Activated B cell treated with CpG ODN at 0.5 μM for 24 hours (primary cell): Measurements from ENCODE around the gene FKBP8. TPM values are rescaled to one million over a fixed set of nuclear protein-coding genes. Genes with fewer than 3 reads are reported as not detected.

Experiments used
- ATAC-seq: fragments of 200-7000 bp; cut with Tn5 transposase; one replicate; pipeline ENCODE4 v1.10.0; 2021; ENCODE audit warnings: low read depth, mild to moderate bottlenecking, moderate library complexity
- CTCF ChIA-PET: fragments of 350-600 bp; sonication (Branson Sonifier 250); formaldehyde crosslinking; loops from one replicate; lab custom pipeline; 2021; ENCODE audit warnings: antibody characterized with exemption; lab: Charles Lee
- POLR2A ChIA-PET: fragments of 350-600 bp; sonication (Branson Sonifier 250); formaldehyde crosslinking; loops from one replicate; lab custom pipeline; 2021; ENCODE audit warnings: antibody characterized with exemption; lab: Charles Lee
- DNase-seq: peaks from one replicate; pipeline ENCODE4 v3.0.0; 2022
- H3K27ac Mint-ChIP-seq: one replicate; pipeline ENCODE4 v1.8.0; 2020; ENCODE audit warnings: mixed read lengths
- H3K27me3 Mint-ChIP-seq: one replicate; pipeline ENCODE4 v1.8.0; 2021; ENCODE audit warnings: mixed read lengths
- H3K36me3 Mint-ChIP-seq: one replicate; pipeline ENCODE4 v1.8.0; 2021; ENCODE audit warnings: low read depth, mixed read lengths
- H3K4me1 Mint-ChIP-seq: one replicate; pipeline ENCODE4 v1.8.0; 2021; ENCODE audit warnings: mixed read lengths
- H3K4me3 Mint-ChIP-seq: one replicate; pipeline ENCODE4 v1.8.0; 2020; ENCODE audit warnings: mild to moderate bottlenecking, mixed read lengths
- H3K9me3 Mint-ChIP-seq: one replicate; pipeline ENCODE4 v1.8.0; 2020; ENCODE audit warnings: mixed read lengths
- CTCF ChIP-seq: fragments of 200-600 bp; IDR thresholded peaks from one replicate; pipeline ENCODE4 v1.8.0; 2022; ENCODE audit warnings: antibody characterized with exemption, mild to moderate bottlenecking
- intact Hi-C: fragments of 100-400 bp; cut with micrococcal nuclease; formaldehyde crosslinking; loops from one replicate; pipeline ENCODE4 v1.15.1; 2024
- total RNA-seq: library from RNA; stranded (reverse); gene quantifications from 2 replicates; pipeline ENCODE4 v1.2.3, GENCODE V29; 2022

The FKBP8 gene
- total RNA-seq, 1 donor from 2014 or later, result 133 TPM

DNA sequence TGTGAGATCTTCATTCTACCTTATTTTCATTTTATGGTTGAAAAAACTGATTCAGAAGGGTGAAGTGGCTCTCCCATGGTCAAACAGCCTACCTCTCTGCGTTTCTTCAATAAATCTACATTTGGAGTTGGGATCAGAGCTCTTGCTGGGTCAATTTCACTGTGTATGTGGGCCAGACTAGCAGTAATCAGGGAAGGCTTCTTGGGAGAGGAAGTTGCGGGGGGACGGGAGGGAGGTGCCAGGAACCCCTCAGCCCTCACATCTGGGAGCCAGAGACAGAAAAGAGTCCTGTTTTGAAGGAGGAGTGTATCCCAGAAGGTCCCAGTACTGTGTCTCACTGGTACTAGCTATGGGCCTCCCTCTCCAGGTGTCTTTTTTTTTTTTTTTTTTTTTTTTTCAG is 15.2 kb upstream of the FKBP8 start:
- intact Hi-C loops, result no loop called here
- H3K36me3 Mint-ChIP-seq, result peaks cover 26% of the 10 kb centered on the region
- ChIA-PET POLR2A (interaction anchor here (0.6 to 5.0 kb wide), 16 partner anchors 7 to 378 kb away, joined by 3 to 88 read pairs (median 6); partner anchors contain the start of genes COPE, DDX49, ELL and FKBP8), CTCF (interaction anchor here (1.4 to 1.9 kb wide), 4 partner anchors 14 to 361 kb away, joined by 3 to 10 read pairs (median 3); partner anchors contain the start of genes COPE and DDX49)
- TF ChIP-seq CTCF, result no peak
- peak overlapping the region; percentile 87 for H3K4me3 Mint-ChIP-seq
- H3K4me1 Mint-ChIP-seq, result peaks cover 25% of the 10 kb centered on the region
- DNase-seq (no peak), ATAC-seq (no peak)
- H3K27me3 Mint-ChIP-seq, result no peaks in the 10 kb centered on the region
- H3K27ac Mint-ChIP-seq, result peak overlapping the region; percentile 87
- no peaks in the 10 kb centered on the region for H3K9me3 Mint-ChIP-seq

- ATAC-seq, result no peak
- Mint-ChIP-seq H3K27ac (peak overlapping the region; percentile 87), H3K4me1 (peaks cover 25% of the 10 kb centered on the region), H3K36me3 (peaks cover 23% of the 10 kb centered on the region), H3K4me3 (peak overlapping the region; percentile 87), H3K27me3 (no peaks in the 10 kb centered on the region), H3K9me3 (no peaks in the 10 kb centered on the region)
- intact Hi-C loops, result no loop called here
- DNase-seq, result no peak
- CTCF ChIA-PET, result interaction anchor here (1.4 to 1.9 kb wide), 4 partner anchors 14 to 361 kb away, joined by 3 to 10 read pairs (median 3); partner anchors contain the start of genes COPE and DDX49
- no peak for TF ChIP-seq CTCF
- POLR2A ChIA-PET, result interaction anchor here (0.6 to 5.0 kb wide), 23 partner anchors 8 to 813 kb away, joined by 3 to 88 read pairs (median 6); partner anchors contain the start of genes COPE, DDX49, ELL and FKBP8
Measured at GRCh38 chr19:18558202-18558555, 14.8 kb upstream of the FKBP8 start.

GRCh38 chr19:18557411-18558201 is 14.2 kb upstream of the FKBP8 start, which contains the start of gene KXD1:
TSS of gene KXD1 (plus strand) at chr19:18557870. CDS start at chr19:18562057, 4,187 bp downstream.
- H3K4me1 Mint-ChIP-seq, result peaks cover 25% of the 10 kb centered on the region
- DNase-seq, result peak; percentile 93
- H3K36me3 Mint-ChIP-seq, result peaks cover 17% of the 10 kb centered on the region
- ChIA-PET POLR2A (interaction anchor here (0.6 to 5.0 kb wide), 28 partner anchors 8 to 1976 kb away, joined by 3 to 88 read pairs (median 6); partner anchors contain the start of genes COPE, DDX49, ELL and FKBP8), CTCF (interaction anchor here (1.4 to 1.9 kb wide), 4 partner anchors 15 to 362 kb away, joined by 3 to 10 read pairs (median 3); partner anchors contain the start of genes COPE and DDX49)
- intact Hi-C loops, result loop anchor here (1.0 kb wide), 4 partner anchors 13 to 35 kb away; partner anchors contain the start of genes ELL and UBA52
- no peak for TF ChIP-seq CTCF
- H3K9me3 Mint-ChIP-seq, result no peaks in the 10 kb centered on the region
- H3K27me3 Mint-ChIP-seq, result no peaks in the 10 kb centered on the region
- H3K27ac Mint-ChIP-seq, result peak within 1 kb of the TSS; percentile 89
- ATAC-seq, result peak; percentile 99
- peak within 1 kb of the TSS; percentile 87 for H3K4me3 Mint-ChIP-seq

DNA sequence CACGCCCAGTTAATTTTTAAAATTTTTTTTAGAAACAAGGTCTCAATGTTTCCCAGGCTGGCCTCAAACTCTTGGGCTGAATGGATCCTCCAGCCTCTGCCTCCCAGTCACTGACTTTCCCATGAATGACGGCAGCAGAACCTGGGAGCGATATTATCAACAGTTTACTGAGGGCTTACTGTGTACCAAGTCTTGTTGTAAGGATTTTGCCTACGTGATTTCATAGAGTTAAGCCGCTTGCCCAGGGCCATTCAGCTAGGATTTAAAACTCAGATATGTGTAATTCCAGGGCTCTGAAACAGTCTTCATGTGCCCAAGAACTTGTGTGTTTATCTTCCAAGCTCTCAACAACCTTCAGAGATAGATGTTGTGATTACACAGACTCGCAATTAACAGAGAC is 8.3 kb upstream of the FKBP8 start:
- peaks cover 4% of the 10 kb centered on the region for H3K27me3 Mint-ChIP-seq
- H3K27ac Mint-ChIP-seq, result no peak overlapping the region
- ChIA-PET CTCF (no interaction called here), POLR2A (interaction anchor here (0.7 kb wide), 1 partner anchor 592 kb away, joined by 3 read pairs; no protein-coding TSS in a partner anchor)
- intact Hi-C loops, result no loop called here
- H3K4me3 Mint-ChIP-seq, result no peak overlapping the region
- no peak for DNase-seq
- no peak for ATAC-seq
- H3K36me3 Mint-ChIP-seq, result no peaks in the 10 kb centered on the region
- H3K9me3 Mint-ChIP-seq, result no peaks in the 10 kb centered on the region
- no peaks in the 10 kb centered on the region for H3K4me1 Mint-ChIP-seq
- no peak for TF ChIP-seq CTCF
